ENCODE data around the gene C5.

DNA sequence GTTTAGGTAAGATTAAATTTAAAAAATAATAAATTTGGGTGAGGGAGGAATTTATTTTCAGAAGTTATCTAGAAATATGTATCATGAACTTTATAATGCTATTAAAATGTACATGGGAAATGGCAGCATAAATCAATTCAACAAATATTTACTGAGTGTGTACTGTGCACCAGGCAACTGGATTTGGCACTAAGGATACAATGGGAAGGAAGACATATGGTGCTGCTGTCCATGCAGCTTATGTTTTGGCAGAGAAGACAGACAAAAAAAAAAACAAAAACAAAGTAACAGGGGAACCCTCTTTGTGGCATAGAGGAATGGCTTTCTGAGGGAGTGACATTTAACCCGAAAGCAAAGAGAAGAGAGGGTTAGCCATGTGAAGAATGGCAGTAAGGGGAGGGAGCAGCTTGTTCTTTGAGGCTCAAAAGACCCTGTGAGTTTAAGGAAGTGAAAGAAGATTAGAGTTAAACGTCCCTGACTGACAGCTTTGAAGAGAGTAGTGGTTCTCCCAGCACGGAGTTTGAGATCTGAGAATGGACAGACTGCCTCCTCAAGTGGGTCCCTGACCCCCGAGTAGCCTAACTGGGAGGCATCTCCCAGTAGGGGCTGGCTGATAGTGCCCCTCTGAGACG lies 48.6 kb upstream of the C5 start:
- TF ChIP-seq EZH2 (IDR thresholded peaks at IDR 0.05; ENCODE audit: low read length, missing control alignments) = no peak
- TF ChIP-seq CTCF (conservative IDR thresholded peaks at IDR 0.05 in 1 of 2, IDR thresholded peaks at IDR 0.05 in 1 of 2; ENCODE audit: low read depth in 1 of 2, low read length in 2 of 2) = no peak

All from fibroblast of lung (primary cell).